GM18873 (cell line): ENCODE results near the gene ZNF532.

ENCODE experiments used
- ATAC-seq: cut with Tn5 transposase; IDR thresholded peaks from one replicate; pipeline ENCODE4 v1.9.1; 2021; ENCODE audit warnings: mild to moderate bottlenecking, moderate library complexity, moderate number of reproducible peaks; ENCODE audit not compliant: unreplicated experiment, low FRiP score

Gene ZNF532

GRCh38 chr18:59026831-59027410 is 162.2 kb downstream of the ZNF532 start:
- no peak for ATAC-seq

- ATAC-seq: no peak
These were observed 165.2 kb downstream of the ZNF532 start for GRCh38 chr18:59029663-59030429.

- ATAC-seq: no peak
These were observed 167.6 kb downstream of the ZNF532 start for GRCh38 chr18:59032308-59032707.

- no peak for ATAC-seq
These were observed 168.7 kb downstream of the ZNF532 start for GRCh38 chr18:59033359-59033758.

- ATAC-seq: no peak
These were observed 169.3 kb downstream of the ZNF532 start for GRCh38 chr18:59033974-59034373.

- no peak for ATAC-seq
These were observed 170.9 kb downstream of the ZNF532 start for GRCh38 chr18:59035591-59035990.
